A172 (cell line): Measurements from ENCODE around the gene IRF2BP2. TPM values are rescaled to one million over a fixed set of nuclear protein-coding genes. Genes with fewer than 3 reads are reported as not detected.

Source experiments
- DNase-seq: peaks from one replicate; pipeline ENCODE4 v3.0.0-alpha.2; 2015; ENCODE audit warnings: low spot score
- total RNA-seq: library from RNA; depleted of rRNA; stranded (reverse); fragments of >200 nt; shearing (Covaris generic); gene quantifications from 2 replicates; pipeline ENCODE4 v1.2.3, GENCODE V29; 2014

The IRF2BP2 gene
- total RNA-seq, 1 experiment from 2014 or later, result 51.3 TPM

GRCh38 chr1:234583755-234584419 lies 26.1 kb downstream of the IRF2BP2 start:
- DNase-seq, result no peak

GRCh38 chr1:234582681-234583301 lies 27.2 kb downstream of the IRF2BP2 start:
- no peak for DNase-seq

GRCh38 chr1:234582186-234582585 lies 27.8 kb downstream of the IRF2BP2 start:
- DNase-seq, result no peak

GRCh38 chr1:234581063-234581714 lies 28.8 kb downstream of the IRF2BP2 start:
- DNase-seq, result no peak

- no peak for DNase-seq
Measured at GRCh38 chr1:234579967-234580366, 30.0 kb downstream of the IRF2BP2 start.

- no peak for DNase-seq
Measured at GRCh38 chr1:234578735-234579134, 31.2 kb downstream of the IRF2BP2 start.

GRCh38 chr1:234578087-234578486 lies 31.9 kb downstream of the IRF2BP2 start:
- DNase-seq, result no peak

- no peak for DNase-seq
Measured at GRCh38 chr1:234573711-234574299, 36.2 kb downstream of the IRF2BP2 start.

- DNase-seq, result no peak
Measured at GRCh38 chr1:234572966-234573365, 37.0 kb downstream of the IRF2BP2 start.

GRCh38 chr1:234571702-234572101 lies 38.3 kb downstream of the IRF2BP2 start:
- DNase-seq, result no peak

GRCh38 chr1:234570329-234571120 lies 39.5 kb downstream of the IRF2BP2 start:
- no peak for DNase-seq

- no peak for DNase-seq
Measured at GRCh38 chr1:234568345-234568744, 41.6 kb downstream of the IRF2BP2 start.

GRCh38 chr1:234565132-234565531 lies 44.8 kb downstream of the IRF2BP2 start:
- DNase-seq, result no peak

- DNase-seq, result peak; percentile 96
Measured at GRCh38 chr1:234564035-234565029, 45.6 kb downstream of the IRF2BP2 start.

GRCh38 chr1:234562334-234562733 lies 47.6 kb downstream of the IRF2BP2 start:
- DNase-seq, result no peak

- no peak for DNase-seq
Measured at GRCh38 chr1:234561319-234561718, 48.7 kb downstream of the IRF2BP2 start.

- DNase-seq, result no peak
Measured at GRCh38 chr1:234559902-234560676, 49.9 kb downstream of the IRF2BP2 start.

- DNase-seq, result no peak
Measured at GRCh38 chr1:234559152-234559901, 50.7 kb downstream of the IRF2BP2 start.

- DNase-seq, result no peak
Measured at GRCh38 chr1:234558330-234558836, 51.6 kb downstream of the IRF2BP2 start.
